Measurements from ENCODE around the gene MPP3. TPM values are rescaled to one million over a fixed set of nuclear protein-coding genes. Genes with fewer than 3 reads are reported as not detected.

The MPP3 gene
- polyA plus RNA-seq, 3 donors, result 4.9 to 7.0 (median 5.6) TPM

DNA sequence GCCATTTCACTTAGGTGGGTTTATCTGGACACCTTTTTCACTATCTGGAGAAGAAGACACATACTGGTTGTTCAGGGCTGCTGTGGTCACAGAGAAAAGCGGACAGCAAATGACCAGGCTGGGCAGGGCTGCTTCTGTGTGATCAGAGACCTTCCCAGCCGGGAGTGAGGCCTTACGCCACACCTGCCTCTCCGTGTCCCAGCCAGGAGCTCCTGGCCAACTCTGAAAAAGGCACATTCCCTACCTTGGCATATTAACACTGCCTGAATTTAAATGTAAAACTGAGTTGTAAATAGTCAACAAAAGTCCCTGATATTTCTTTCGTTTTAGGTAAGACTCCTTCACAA lies 65.3 kb downstream of the MPP3 start:
- H3K27ac ChIP-seq (ENCODE audit: low read depth, low read length), result no peak overlapping the region
- WGBS, 3 donors, result 65 to 77% (median 72%) methylated on average over 5 of the region's 5 CpGs

DNA sequence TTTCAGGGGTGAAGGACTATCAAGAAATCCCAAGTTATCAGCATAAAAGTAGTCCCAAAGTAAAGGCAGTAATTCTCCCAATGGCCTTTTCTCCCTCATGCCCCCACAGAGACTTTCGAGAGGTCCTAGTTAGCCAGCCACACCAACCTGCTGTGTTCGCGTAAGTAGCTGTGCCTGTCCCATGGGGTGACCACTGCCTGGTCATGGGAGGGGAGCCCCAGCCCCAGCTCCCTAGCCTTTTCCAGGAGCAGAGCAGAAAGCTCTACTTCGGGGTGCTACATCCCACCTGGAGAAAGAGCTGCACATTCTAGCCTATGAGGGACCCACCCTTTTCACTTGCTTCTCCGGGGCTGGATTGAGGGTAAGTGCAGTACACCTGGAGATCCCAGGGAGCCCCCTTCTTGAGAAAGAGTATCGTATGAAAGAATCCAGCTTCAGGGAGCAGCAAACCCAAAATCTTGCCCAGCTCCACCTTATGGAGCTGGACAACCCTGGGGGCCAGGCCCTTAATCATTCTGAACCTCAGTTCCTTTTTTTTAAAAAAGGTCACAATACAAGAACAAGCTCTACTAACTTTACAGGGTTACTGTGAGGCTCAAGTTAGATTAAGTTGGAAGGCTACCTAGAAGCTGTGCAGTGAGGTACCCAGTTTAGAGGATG lies 65.8 kb downstream of the MPP3 start:
- 83 to 89% (median 84%) methylated on average over 6 of the region's 6 CpGs for WGBS, 3 donors
- no peak overlapping the region for H3K27ac ChIP-seq (ENCODE audit: low read depth, low read length)

DNA sequence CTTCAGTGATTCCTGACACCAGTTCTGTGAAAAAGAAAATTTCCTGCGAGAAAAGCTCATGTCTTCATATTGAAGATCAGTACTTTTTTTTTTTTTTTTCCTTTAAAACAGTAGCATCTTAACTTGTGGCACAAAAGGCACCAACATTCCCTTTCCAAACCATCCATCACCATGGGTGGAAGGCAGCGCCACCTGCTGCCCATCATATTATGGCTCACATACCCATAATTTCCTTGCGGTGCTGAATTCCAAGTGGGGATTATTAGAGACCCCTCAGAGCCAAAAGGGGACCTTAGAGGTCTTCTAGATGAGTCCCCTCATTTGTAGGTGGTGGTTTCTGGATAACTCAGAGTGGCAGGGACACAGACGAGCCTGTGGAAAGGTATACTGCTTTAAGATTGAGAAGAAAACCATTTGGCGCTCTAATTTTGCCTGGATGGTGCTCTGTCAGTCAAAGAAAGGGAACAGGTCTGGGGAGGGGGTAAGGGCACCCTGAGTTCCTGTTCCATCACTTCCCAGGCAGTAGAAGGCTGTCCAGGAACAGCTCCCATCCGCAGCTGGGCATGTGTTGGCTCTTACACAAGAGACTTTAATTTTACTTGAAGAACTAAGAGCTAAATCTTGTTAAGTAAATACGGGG lies 66.4 kb downstream of the MPP3 start:
- WGBS, 3 donors, result 55 to 66% (median 61%) methylated on average over 7 of the region's 7 CpGs
- H3K27ac ChIP-seq (ENCODE audit: low read depth, low read length), result no peak overlapping the region

DNA sequence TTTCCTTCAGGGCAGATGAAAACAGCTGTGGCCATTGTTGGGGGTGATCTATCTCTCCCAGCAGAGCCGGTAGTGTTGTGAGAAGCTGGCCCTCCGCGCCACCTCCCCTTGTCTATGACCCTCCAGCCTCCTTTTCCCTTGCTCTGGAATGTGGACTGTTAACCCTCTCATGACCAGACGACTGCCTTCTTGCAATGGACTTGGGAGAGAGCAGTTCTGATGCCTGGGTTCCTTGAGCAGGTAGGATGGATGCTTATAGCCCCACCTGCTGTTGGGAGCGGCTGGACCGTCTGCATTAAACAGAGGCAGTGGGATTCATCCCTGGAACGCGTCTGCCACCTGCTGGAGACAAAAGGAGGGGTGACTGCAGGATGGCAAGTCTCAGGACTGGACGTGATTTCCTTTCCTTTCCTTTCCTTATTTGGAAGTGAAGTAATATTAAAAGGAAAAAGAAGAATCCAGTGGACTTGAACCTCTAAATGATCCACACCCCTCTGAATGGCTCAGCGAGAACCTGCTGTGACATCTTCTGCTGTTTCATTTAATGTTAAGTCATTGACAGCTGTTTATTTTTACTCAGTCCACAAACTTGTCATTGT lies 72.6 kb downstream of the MPP3 start:
- no peak overlapping the region for H3K27ac ChIP-seq (ENCODE audit: low read depth, low read length)
- 6 to 14% (median 11%) methylated on average over 10 of the region's 10 CpGs for WGBS, 3 donors

DNA sequence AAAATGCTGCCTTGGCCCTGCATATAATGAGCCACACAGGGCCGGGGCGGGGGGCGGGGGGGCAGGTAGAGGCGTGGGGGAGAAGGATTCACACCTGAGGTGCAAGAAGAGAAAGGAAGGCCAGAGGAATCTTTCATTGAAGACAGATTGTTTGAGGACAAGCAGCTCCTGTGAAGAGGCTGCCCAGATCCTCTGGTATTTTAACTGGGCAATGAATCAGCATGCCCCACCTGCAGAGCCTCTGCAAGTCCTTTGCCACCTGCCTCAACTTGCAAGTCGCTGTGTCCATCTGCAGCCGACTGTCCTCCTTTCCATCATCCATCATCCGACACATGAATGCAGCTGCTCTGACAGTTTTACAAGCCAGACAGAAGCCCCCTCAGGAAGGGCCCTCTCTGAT lies 73.1 kb downstream of the MPP3 start:
- no peak overlapping the region for H3K27ac ChIP-seq (ENCODE audit: low read depth, low read length)
- WGBS, 3 donors, result 47 to 64% (median 61%) methylated on average over 7 of the region's 7 CpGs

DNA sequence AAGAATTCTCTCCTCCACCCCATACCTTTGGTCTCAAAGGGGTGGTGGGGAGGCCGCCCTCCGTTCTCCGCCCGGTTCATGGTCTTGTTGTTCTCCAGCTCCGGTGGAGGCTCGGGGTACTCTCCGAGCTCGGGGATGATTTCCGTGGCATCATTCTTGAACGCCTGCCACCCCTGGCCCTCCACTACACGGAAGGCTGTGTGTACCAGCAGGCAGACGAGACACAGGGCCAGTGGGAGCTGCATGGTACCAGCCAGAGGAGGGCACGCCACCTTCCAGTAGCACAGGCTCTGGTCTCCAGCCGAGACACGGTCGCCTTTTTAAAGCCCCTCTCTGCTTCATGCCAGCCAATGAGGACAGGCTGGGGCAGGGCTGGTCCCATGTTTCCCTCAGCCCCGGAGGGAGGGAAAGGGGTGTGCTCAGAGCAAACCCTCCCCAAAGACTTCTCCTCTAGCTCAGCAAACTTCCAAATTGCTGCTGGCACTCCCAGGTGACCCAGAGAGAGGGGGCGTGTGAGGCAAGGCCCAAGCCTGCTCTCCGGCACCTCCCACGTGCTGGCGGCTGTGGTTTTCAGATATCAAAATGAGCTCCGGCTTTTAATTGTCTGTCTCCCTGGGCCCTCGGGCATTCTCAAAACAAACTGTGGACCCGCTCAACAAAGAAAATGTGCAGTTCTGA lies 74.3 kb downstream of the MPP3 start, which contains the start of gene SOST:
Gene SOST, minus strand, starts transcription at position 295 of the 678 bp plus-strand sequence. Its CDS starts 50 bp downstream, at position 245.
- no peak within 1 kb of the TSS for H3K27ac ChIP-seq (ENCODE audit: low read depth, low read length)
- 80 to 88% (median 83%) methylated on average over 24 of the region's 24 CpGs for WGBS, 3 donors

DNA sequence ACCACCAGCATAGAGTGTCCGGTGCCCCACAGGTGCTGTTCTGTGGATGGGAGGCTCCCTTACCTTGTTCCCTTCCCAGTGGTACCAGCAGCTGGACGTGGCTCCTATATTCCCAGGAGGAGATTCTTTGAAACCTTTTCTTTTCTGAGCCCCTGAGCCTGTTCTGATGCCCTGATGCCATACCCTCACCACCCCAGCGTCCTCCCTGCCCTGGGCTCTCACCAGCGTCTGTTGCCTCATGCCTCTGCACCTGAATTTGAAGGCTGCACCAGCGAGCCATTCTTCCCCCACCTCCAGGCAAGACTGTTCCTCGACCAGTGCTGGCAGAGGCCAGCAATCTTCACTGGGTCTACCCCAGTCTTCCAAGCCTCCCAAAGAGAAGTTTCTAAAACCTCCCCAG lies 74.9 kb downstream of the MPP3 start:
- no peak overlapping the region for H3K27ac ChIP-seq (ENCODE audit: low read depth, low read length)

DNA sequence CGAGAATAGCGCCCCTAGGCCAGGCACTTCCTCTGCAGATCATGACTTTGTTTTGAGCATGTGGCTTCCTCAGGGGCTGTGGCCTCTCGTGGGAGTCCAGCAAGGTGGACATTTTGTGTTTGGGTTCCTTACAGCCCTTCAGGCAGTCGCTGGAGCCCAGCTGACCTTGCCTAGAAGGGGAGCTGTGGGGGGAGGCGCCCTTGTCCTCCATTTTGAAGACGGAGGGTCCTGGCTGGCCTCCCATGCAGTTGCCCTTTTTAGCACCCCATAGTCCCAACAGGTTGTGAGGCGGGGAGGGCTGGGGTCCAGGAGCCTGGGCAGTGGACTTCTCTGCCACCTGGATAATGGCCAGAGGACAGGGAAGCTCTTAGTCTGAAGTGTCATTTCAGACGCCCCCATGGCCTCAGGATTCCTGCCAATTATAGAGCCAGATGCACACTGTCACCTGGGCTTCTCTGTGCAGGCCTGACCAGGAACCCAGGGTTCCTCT lies 75.7 kb downstream of the MPP3 start:
- H3K27ac ChIP-seq (ENCODE audit: low read depth, low read length), result no peak overlapping the region
- 81 to 87% (median 83%) methylated on average over 8 of the region's 8 CpGs for WGBS, 3 donors

More for the DNA sequence above, 74.9 kb downstream of the MPP3 start:
- 53 to 89% (median 84%) methylated on average over 6 of the region's 6 CpGs for WGBS, 3 donors

DNA sequence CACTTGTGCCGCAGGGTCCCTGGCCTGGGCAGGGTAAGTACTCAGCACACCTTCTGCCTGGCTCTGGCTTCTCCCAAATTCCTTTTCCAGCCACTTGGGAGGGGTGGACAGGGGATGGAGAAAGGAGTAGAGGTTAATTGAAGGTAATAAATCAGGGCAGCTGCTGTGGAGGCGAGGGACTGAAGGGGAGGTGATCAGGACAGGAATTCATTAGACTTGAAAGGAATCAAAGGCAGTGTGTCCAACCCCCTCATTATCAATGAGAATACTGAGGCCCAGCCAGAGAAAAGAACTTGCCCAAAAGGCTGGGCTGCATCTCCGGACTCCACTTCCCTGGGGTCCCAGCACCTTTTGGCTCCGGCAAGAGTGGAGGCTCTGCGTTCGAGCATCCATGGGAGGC lies 76.7 kb downstream of the MPP3 start:
- H3K27ac ChIP-seq (ENCODE audit: low read depth, low read length), result no peak overlapping the region
- 80 to 89% (median 82%) methylated on average over 6 of the region's 6 CpGs for WGBS, 3 donors

DNA sequence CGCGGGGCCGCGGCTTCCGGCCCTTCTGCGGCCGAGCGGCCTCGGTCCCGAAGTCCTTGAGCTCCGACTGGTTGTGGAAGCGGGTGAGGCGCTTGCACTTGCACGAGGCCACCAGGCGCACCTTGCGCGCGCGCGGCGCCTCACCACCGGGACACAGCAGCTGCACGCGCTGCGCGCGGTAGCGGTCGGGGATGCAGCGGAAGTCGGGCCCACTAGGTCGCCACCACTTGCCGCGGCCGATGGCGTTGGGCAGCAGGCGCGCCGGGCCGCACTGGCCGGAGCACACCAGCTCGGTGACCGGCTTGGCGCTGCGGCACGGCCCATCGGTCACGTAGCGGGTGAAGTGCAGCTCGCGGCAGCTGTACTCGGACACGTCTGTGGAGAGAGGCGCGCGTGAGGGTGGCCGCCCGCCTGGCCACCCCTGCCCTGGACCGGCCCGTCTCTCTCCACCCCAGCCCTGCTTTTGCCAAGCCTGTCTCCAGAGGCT lies 77.5 kb downstream of the MPP3 start:
- 5 to 9% (median 6%) methylated on average over 49 to 60 of the region's 60 CpGs for WGBS, 3 donors
- H3K27ac ChIP-seq (ENCODE audit: low read depth, low read length), result no peak overlapping the region

DNA sequence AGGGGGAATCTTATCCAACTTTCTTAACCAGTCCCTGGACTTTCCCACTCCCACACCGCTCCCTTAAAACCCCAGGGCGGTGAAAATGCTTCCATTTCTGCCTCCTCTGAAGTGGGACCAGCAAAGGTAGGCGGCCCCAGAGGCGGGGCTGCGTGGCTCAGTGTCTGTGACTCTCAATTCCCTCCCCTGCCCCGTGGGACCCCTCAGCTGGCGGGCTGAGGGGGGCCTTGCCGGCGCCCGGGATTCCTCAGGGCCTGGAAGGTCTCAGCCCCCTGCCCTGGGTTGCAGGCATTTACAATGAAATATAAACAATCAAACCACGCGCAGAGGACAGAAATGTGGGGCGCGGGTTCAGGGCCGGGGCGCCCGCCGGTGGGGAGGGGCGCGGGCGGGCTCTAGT lies 78.0 kb downstream of the MPP3 start:
- no peak overlapping the region for H3K27ac ChIP-seq (ENCODE audit: low read depth, low read length)
- WGBS, 3 donors, result 28 to 29% (median 29%) methylated on average over 21 of the region's 21 CpGs

DNA sequence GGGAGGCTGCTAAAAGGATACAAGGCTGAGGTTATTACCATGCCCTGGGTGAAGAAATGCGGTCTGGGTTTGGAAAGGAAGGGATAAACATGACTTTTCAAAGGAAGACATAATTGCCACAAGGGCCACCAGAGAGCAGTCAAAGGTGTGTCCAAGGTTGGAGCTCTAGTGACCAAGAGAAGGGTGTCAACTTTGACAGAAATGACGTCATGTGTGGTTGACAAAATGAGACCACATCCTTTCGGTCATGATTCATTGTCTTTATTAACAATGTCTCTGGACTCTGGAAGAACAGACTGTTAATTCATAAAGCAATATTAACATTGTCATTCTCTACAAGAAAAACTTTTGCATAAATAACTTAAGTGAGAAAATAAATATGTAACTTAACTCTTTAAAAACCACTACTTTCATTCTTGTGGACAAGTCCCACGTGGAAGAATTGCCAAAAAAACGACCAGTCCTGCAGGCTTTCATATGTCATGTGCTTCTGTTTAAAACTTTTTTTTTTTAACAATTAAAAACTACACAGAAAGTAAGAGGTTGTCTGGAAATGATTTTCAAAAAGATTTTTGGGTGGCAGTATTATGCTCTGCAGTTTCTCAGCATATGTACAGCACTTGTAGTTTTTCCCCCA lies 79.3 kb downstream of the MPP3 start:
- H3K27ac ChIP-seq (ENCODE audit: low read depth, low read length), result no peak overlapping the region
- 70 to 74% (median 72%) methylated on average over 5 of the region's 5 CpGs for WGBS, 3 donors

Other genes starting within 250 kb of the MPP3 start
- gene MEOX1, start 171.2 kb downstream of the MPP3 start, polyA plus RNA-seq, result 10 to 100 TPM in 2 of 3 donors, 1 to 10 TPM in 1; 1.7 to 30.4 (median 27.6) TPM
- not detected for gene SOST, start 74.4 kb downstream of the MPP3 start, polyA plus RNA-seq
- 10 to 100 TPM; 25.2 to 52.0 (median 36.2) TPM for gene DUSP3, start 54.2 kb downstream of the MPP3 start, polyA plus RNA-seq
- gene CFAP97D1, start 52.7 kb downstream of the MPP3 start, polyA plus RNA-seq, result not detected
- 100 to 1,000 TPM in 1 of 3 donors, 10 to 100 TPM in 1, 1 to 10 TPM in 1; 7.2 to 117 (median 44.2) TPM for gene CD300LG, start 14.0 kb upstream of the MPP3 start, polyA plus RNA-seq
- gene MPP2, start 74.4 kb upstream of the MPP3 start, polyA plus RNA-seq, result 1 to 10 TPM in 1 of 3 donors, under 1 TPM in 2; 0.61 to 3.3 (median 0.71) TPM
- gene PPY, start 109.3 kb upstream of the MPP3 start, polyA plus RNA-seq, result 10 to 100 TPM in 1 of 3 donors, not detected in 2; 89.3 TPM
- not detected for gene PYY, start 120.8 kb upstream of the MPP3 start, polyA plus RNA-seq
- 1 to 10 TPM in 1 of 3 donors, under 1 TPM in 2; 0.34 to 1.0 (median 0.45) TPM for gene NAGS, start 171.5 kb upstream of the MPP3 start, polyA plus RNA-seq
- 10 to 100 TPM; 18.7 to 35.4 (median 22.9) TPM for gene TMEM101, start 181.8 kb upstream of the MPP3 start, polyA plus RNA-seq
- 10 to 100 TPM; 13.7 to 30.6 (median 28.6) TPM for gene LSM12, start 233.5 kb upstream of the MPP3 start, polyA plus RNA-seq
- 10 to 100 TPM; 39.4 to 85.3 (median 39.5) TPM for gene G6PC3, start 237.6 kb upstream of the MPP3 start, polyA plus RNA-seq